OCI-LY7 (cell line): ENCODE data around the gene SMTNL2. TPM values are rescaled to one million over a fixed set of nuclear protein-coding genes. Genes with fewer than 3 reads are reported as not detected.

Experiments
- BruUV-seq: library from RNA; stranded (reverse); fragments of 400-500 nt; replicated peaks from 2 replicates; lab custom pipeline; 2021; lab: Mats Ljungman, UMichigan
- CTCF ChIA-PET: fragments of 300-600 bp; sonication (Branson Sonifier 250); formaldehyde crosslinking; loops from one replicate; lab custom pipeline; 2022; ENCODE audit warnings: antibody characterized with exemption; ENCODE audit not compliant: unreplicated experiment; lab: Charles Lee
- POLR2A ChIA-PET: fragments of 300-600 bp; sonication (Branson Sonifier 250); formaldehyde crosslinking; loops from one replicate; lab custom pipeline; 2022; ENCODE audit warnings: antibody characterized with exemption; lab: Charles Lee
- DNase-seq: peaks from one replicate; pipeline ENCODE4 v3.0.0-alpha.2; 2015; ENCODE audit warnings: low spot score
- H2AFZ ChIP-seq: fragments of 200-600 bp; sonication (generic), shearing (Covaris generic); 2 replicates; pipeline ENCODE4 v1.6.1; 2014; ENCODE audit warnings: mild to moderate bottlenecking, antibody characterized with exemption, low read length, moderate library complexity
- H3K27ac ChIP-seq: fragments of 200-600 bp; sonication (generic); 2 replicates; pipeline ENCODE4 v1.5.1; 2014; ENCODE audit warnings: mixed run types, low read depth, mild to moderate bottlenecking, moderate library complexity, low read length, inconsistent platforms; ENCODE audit not compliant: poor library complexity, severe bottlenecking
- H3K36me3 ChIP-seq: fragments of 200-600 bp; sonication (generic); 2 replicates; pipeline ENCODE4 v1.6.1; 2014; ENCODE audit warnings: mild to moderate bottlenecking, antibody characterized with exemption, low read length, moderate library complexity, mixed read lengths; ENCODE audit not compliant: insufficient read depth
- H3K4me1 ChIP-seq: fragments of 200-600 bp; sonication (generic); 2 replicates; pipeline ENCODE4 v1.5.1; 2014; ENCODE audit warnings: mild to moderate bottlenecking, low read length; ENCODE audit not compliant: insufficient read depth, poor library complexity, severe bottlenecking
- H3K4me2 ChIP-seq: fragments of 200-600 bp; sonication (generic); 2 replicates; pipeline ENCODE4 v1.6.1; 2014; ENCODE audit warnings: mild to moderate bottlenecking, low read length
- H3K4me3 ChIP-seq: fragments of 200-600 bp; sonication (generic); 2 replicates; pipeline ENCODE4 v1.5.1; 2014; ENCODE audit warnings: mild to moderate bottlenecking, low read depth, low read length; ENCODE audit not compliant: poor library complexity, severe bottlenecking
- H3K79me2 ChIP-seq: fragments of 200-600 bp; sonication (generic); 2 replicates; pipeline ENCODE4 v1.6.1; 2016; ENCODE audit warnings: low read depth, mild to moderate bottlenecking, low read length, moderate library complexity, mixed read lengths; ENCODE audit not compliant: insufficient read depth
- H3K9me2 ChIP-seq: fragments of 200-600 bp; sonication (generic); 2 replicates; pipeline ENCODE4 v1.6.1; 2016; ENCODE audit warnings: mild to moderate bottlenecking, low read length, mixed read lengths; ENCODE audit not compliant: insufficient read depth
- H3K9me3 ChIP-seq: fragments of 200-600 bp; sonication (generic); 2 replicates; pipeline ENCODE4 v1.6.1; 2014; ENCODE audit warnings: mild to moderate bottlenecking, mixed run types, low read length, mixed read lengths
- H4K20me1 ChIP-seq: fragments of 200-600 bp; sonication (generic); 2 replicates; pipeline ENCODE4 v1.6.1; 2014; ENCODE audit warnings: mild to moderate bottlenecking, antibody characterized with exemption, low read length, moderate library complexity, mixed read lengths; ENCODE audit not compliant: insufficient read depth
- CTCF ChIP-seq: fragments of 200-600 bp; sonication (generic); conservative IDR thresholded peaks from 2 replicates; pipeline ENCODE4 v1.5.1; 2014; ENCODE audit warnings: mild to moderate bottlenecking, antibody characterized with exemption, low read length, moderate library complexity, mixed read lengths
- EZH2phosphoT487 ChIP-seq: fragments of 200-600 bp; sonication (generic); IDR thresholded peaks from 2 replicates; pipeline ENCODE4 v1.6.1; 2018; ENCODE audit warnings: low read depth, borderline replicate concordance, mild to moderate bottlenecking, mixed run types, antibody characterized with exemption, low read length, moderate library complexity, mixed read lengths
- intact Hi-C: fragments of 100-400 bp; cut with micrococcal nuclease; formaldehyde crosslinking; loops from one replicate; pipeline ENCODE4 v1.10.0; 2022; ENCODE audit not compliant: unreplicated experiment
- total RNA-seq, 2 experiments: library from RNA; depleted of rRNA in 1 of 2; stranded (reverse); fragments of >200 nt in 1 of 2; shearing (Covaris generic) in 1 of 2; gene quantifications; 2 replicates each; pipeline ENCODE4 v1.2.3, GENCODE V29; 2014 to 2022

Gene SMTNL2
- total RNA-seq, 2 experiments from 2014 or later, result not detected

- intact Hi-C loops, result no loop called here
- TF ChIP-seq CTCF (no peak), EZH2phosphoT487 (no peak)
- no peaks in the 10 kb centered on the region for H3K36me3 ChIP-seq
- POLR2A ChIA-PET, result no interaction called here
- H3K4me3 ChIP-seq, result no peak overlapping the region
- no peak overlapping the region for H3K27ac ChIP-seq
- H3K9me3 ChIP-seq, result no peaks in the 10 kb centered on the region
- H3K4me2 ChIP-seq, result no peak overlapping the region
- no peak for DNase-seq
- H3K79me2 ChIP-seq, result no peaks in the 10 kb centered on the region
- CTCF ChIA-PET, result no interaction called here
- H4K20me1 ChIP-seq, result no peaks in the 10 kb centered on the region
- no peaks in the 10 kb centered on the region for H3K4me1 ChIP-seq
- H3K9me2 ChIP-seq, result no peaks in the 10 kb centered on the region
- H2AFZ ChIP-seq, result no peak overlapping the region
- BruUV-seq, result no TSS peak
Measured at GRCh38 chr17:4582691-4583090, 1.6 kb upstream of the SMTNL2 start.

- BruUV-seq, result no TSS peak
- intact Hi-C loops, result no loop called here
Measured at GRCh38 chr17:4583206-4583605, 1.1 kb upstream of the SMTNL2 start.

GRCh38 chr17:4583782-4584100, 588 bp upstream of the SMTNL2 start:
- Histone ChIP-seq H3K4me1 (no peaks in the 10 kb centered on the region), H3K79me2 (no peaks in the 10 kb centered on the region), H3K9me2 (no peaks in the 10 kb centered on the region), H3K27ac (no peak overlapping the region), H3K36me3 (no peaks in the 10 kb centered on the region), H3K4me2 (no peak overlapping the region), H3K9me3 (no peaks in the 10 kb centered on the region), H4K20me1 (no peaks in the 10 kb centered on the region), H3K4me3 (no peak overlapping the region), H2AFZ (no peak overlapping the region)
- POLR2A ChIA-PET, result no interaction called here
- BruUV-seq, result no TSS peak
- intact Hi-C loops, result no loop called here
- DNase-seq, result peak; percentile 11
- CTCF ChIA-PET, result no interaction called here
- TF ChIP-seq EZH2phosphoT487 (no peak), CTCF (peak; percentile 48)

More at GRCh38 chr17:4583206-4583605, 1.1 kb upstream of the SMTNL2 start:
- no peak overlapping the region for H3K4me3 ChIP-seq
- H3K4me1 ChIP-seq, result no peaks in the 10 kb centered on the region
- no peak for TF ChIP-seq CTCF
- TF ChIP-seq EZH2phosphoT487, result no peak
- no peak overlapping the region for H3K4me2 ChIP-seq
- no peak overlapping the region for H3K27ac ChIP-seq
- no peak overlapping the region for H2AFZ ChIP-seq
- ChIA-PET POLR2A (no interaction called here), CTCF (no interaction called here)
- H3K9me3 ChIP-seq, result no peaks in the 10 kb centered on the region
- no peaks in the 10 kb centered on the region for H3K36me3 ChIP-seq
- H4K20me1 ChIP-seq, result no peaks in the 10 kb centered on the region
- no peaks in the 10 kb centered on the region for H3K79me2 ChIP-seq
- H3K9me2 ChIP-seq, result no peaks in the 10 kb centered on the region
- no peak for DNase-seq
